ENCODE results near the gene RNF20. TPM values are rescaled to one million over a fixed set of nuclear protein-coding genes. Genes with fewer than 3 reads are reported as not detected.
A peak's percentile ranks its signal among the peaks of the same experiment; 100 is the strongest.

Gene RNF20
- total RNA-seq, 1 experiment from 2014 or later, result 37.6 TPM

GRCh38 chr9:101495810-101496209 is 37.8 kb upstream of the RNF20 start:
- TF ChIP-seq CEBPB (IDR thresholded peaks at IDR 0.05; ENCODE audit: low read depth), result no peak
- TF ChIP-seq ZBTB33 (IDR thresholded peaks at IDR 0.05; ENCODE audit: extremely low read depth, insufficient replicate concordance, low read length), result no peak
- TF ChIP-seq YY1 (IDR thresholded peaks at IDR 0.05; ENCODE audit: extremely low read depth, insufficient replicate concordance, low read depth, low read length), result no peak
- TF ChIP-seq ZNF274 (IDR thresholded peaks at IDR 0.05; ENCODE audit: low read depth, low read length), result no peak
- TF ChIP-seq, protein P1, sequence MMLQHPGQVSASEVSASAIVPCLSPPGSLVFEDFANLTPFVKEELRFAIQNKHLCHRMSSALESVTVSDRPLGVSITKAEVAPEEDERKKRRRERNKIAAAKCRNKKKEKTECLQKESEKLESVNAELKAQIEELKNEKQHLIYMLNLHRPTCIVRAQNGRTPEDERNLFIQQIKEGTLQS (IDR thresholded peaks at IDR 0.05), result no peak
- TF ChIP-seq FOSL1 (IDR thresholded peaks at IDR 0.05; ENCODE audit: low read depth), result no peak
- no peak for TF ChIP-seq SRF (IDR thresholded peaks at IDR 0.05; ENCODE audit: low read depth)
- TF ChIP-seq, protein P2, sequence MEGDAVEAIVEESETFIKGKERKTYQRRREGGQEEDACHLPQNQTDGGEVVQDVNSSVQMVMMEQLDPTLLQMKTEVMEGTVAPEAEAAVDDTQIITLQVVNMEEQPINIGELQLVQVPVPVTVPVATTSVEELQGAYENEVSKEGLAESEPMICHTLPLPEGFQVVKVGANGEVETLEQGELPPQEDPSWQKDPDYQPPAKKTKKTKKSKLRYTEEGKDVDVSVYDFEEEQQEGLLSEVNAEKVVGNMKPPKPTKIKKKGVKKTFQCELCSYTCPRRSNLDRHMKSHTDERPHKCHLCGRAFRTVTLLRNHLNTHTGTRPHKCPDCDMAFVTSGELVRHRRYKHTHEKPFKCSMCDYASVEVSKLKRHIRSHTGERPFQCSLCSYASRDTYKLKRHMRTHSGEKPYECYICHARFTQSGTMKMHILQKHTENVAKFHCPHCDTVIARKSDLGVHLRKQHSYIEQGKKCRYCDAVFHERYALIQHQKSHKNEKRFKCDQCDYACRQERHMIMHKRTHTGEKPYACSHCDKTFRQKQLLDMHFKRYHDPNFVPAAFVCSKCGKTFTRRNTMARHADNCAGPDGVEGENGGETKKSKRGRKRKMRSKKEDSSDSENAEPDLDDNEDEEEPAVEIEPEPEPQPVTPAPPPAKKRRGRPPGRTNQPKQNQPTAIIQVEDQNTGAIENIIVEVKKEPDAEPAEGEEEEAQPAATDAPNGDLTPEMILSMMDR (IDR thresholded peaks at IDR 0.05 in 2 of 3, conservative IDR thresholded peaks at IDR 0.05 in 1 of 3; ENCODE audit: borderline replicate concordance in 1 of 3, insufficient read depth in 1 of 3, low read depth in 2 of 3, low read length in 2 of 3), result no peak
- TF ChIP-seq SP1 (IDR thresholded peaks at IDR 0.05; ENCODE audit: low read depth), result no peak
- TF ChIP-seq EZH2 (IDR thresholded peaks at IDR 0.05), result no peak
- TF ChIP-seq CBX3 (IDR thresholded peaks at IDR 0.05; ENCODE audit: low read depth), result no peak
- TF ChIP-seq POLR2AphosphoS5 (IDR thresholded peaks at IDR 0.05; ENCODE audit: low read depth, low read length), result no peak
- no peak for TF ChIP-seq EZH2phosphoT487 (IDR thresholded peaks at IDR 0.05; ENCODE audit: borderline replicate concordance)
- TF ChIP-seq, protein P3, sequence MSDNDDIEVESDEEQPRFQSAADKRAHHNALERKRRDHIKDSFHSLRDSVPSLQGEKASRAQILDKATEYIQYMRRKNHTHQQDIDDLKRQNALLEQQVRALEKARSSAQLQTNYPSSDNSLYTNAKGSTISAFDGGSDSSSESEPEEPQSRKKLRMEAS (IDR thresholded peaks at IDR 0.05), result no peak
- no peak for TF ChIP-seq POLR2A (IDR thresholded peaks at IDR 0.05; ENCODE audit: borderline replicate concordance, extremely low read depth, insufficient read depth, insufficient read length)
- no peak for TF ChIP-seq ELF1 (IDR thresholded peaks at IDR 0.05; ENCODE audit: borderline replicate concordance, low read depth)
- POLR2A ChIA-PET, result no interaction called here
- H2AFZ ChIP-seq (ENCODE audit: low read depth, low read length, poor library complexity, severe bottlenecking), result peak overlapping the region; percentile 57

More at GRCh38 chr9:101495810-101496209, 37.8 kb upstream of the RNF20 start:
- Histone ChIP-seq H3K79me2 (ENCODE audit: insufficient read depth, low read length) (no peaks in the 10 kb centered on the region), H3K9me3 (ENCODE audit: control insufficient read depth in 1 of 2, insufficient read depth in 1 of 2, low read depth in 1 of 2, low read length in 2 of 2) (no peaks in the 10 kb centered on the region), H4K20me1 (ENCODE audit: insufficient read depth) (no peaks in the 10 kb centered on the region), H3K9me2 (ENCODE audit: insufficient read depth) (no peaks in the 10 kb centered on the region), H3K9ac (ENCODE audit: low read length) (no peak overlapping the region), H3K4me3 (replicated peaks in 1 of 2; ENCODE audit: low read depth in 1 of 2, low read length in 2 of 2) (no peak overlapping the region), H3K4me1 (ENCODE audit: control insufficient read depth in 1 of 2, insufficient read depth in 2 of 2, low read length in 2 of 2) (no peaks in the 10 kb centered on the region), H3K27me3 (ENCODE audit: insufficient read depth, low read length) (no peaks in the 10 kb centered on the region), H3K4me2 (ENCODE audit: low read length) (no peak overlapping the region), H3K36me3 (ENCODE audit: control insufficient read depth in 1 of 2, insufficient read depth in 2 of 2, low read length in 2 of 2) (no peaks in the 10 kb centered on the region), H3K27ac (ENCODE audit: low read depth, low read length) (no peak overlapping the region)
- ChIA-PET RAD21 (ENCODE audit: low non-redundant PET in 1 of 2, low total read pairs in 2 of 2, uncharacterized antibody in 2 of 2, unreplicated experiment in 2 of 2) (no interaction called here), CTCF (no interaction called here)
- ATAC-seq (no peak), DNase-seq (ENCODE audit: low read depth, low spot score) (no peak)
- intact Hi-C loops (cut with micrococcal nuclease), result no loop called here
- no TSS peak for BruUV-seq (replicated peaks)
